ENCODE data around the gene AHCY. TPM values are rescaled to one million over a fixed set of nuclear protein-coding genes. Genes with fewer than 3 reads are reported as not detected.

Gene AHCY
- total and polyA plus RNA-seq, 2 experiments from 2014 or later: 115 to 263 TPM

GRCh38 chr20:34274694-34275093 lies 28.5 kb downstream of the AHCY start:
- no peaks in the 10 kb centered on the region for H3K27me3 ChIP-seq
- no peak overlapping the region for H3K27ac ChIP-seq
- peaks cover 15% of the 10 kb centered on the region for H3K36me3 ChIP-seq
- no peak for DNase-seq (ENCODE audit: low read depth in 1 of 2, low spot score in 1 of 2)
- H3K4me1 ChIP-seq (ENCODE audit: low read depth): no peaks in the 10 kb centered on the region
- no peak for TF ChIP-seq CTCF (IDR thresholded peaks at IDR 0.05; ENCODE audit: low read depth, low read length)
- H3K9me3 ChIP-seq (ENCODE audit: low read depth): no peaks in the 10 kb centered on the region
- H3K4me3 ChIP-seq: no peak overlapping the region

GRCh38 chr20:34271956-34272355 lies 31.2 kb downstream of the AHCY start:
- no peak for TF ChIP-seq CTCF (IDR thresholded peaks at IDR 0.05; ENCODE audit: low read depth, low read length)
- H3K36me3 ChIP-seq: peaks cover 6% of the 10 kb centered on the region
- H3K27me3 ChIP-seq: no peaks in the 10 kb centered on the region
- no peak overlapping the region for H3K4me3 ChIP-seq
- H3K9me3 ChIP-seq (ENCODE audit: low read depth): no peaks in the 10 kb centered on the region
- no peaks in the 10 kb centered on the region for H3K4me1 ChIP-seq (ENCODE audit: low read depth)
- peak in 1 of 2 donors; percentile 88 for DNase-seq (ENCODE audit: low read depth in 1 of 2, low spot score in 1 of 2)
- H3K27ac ChIP-seq: no peak overlapping the region

GRCh38 chr20:34269996-34270627 lies 33.0 kb downstream of the AHCY start:
- no peaks in the 10 kb centered on the region for H3K27me3 ChIP-seq
- peak in 1 of 2 donors; percentile 75 for DNase-seq (ENCODE audit: low read depth in 1 of 2, low spot score in 1 of 2)
- peaks cover 3% of the 10 kb centered on the region for H3K36me3 ChIP-seq
- no peak overlapping the region for H3K4me3 ChIP-seq
- no peak for TF ChIP-seq CTCF (IDR thresholded peaks at IDR 0.05; ENCODE audit: low read depth, low read length)
- H3K9me3 ChIP-seq (ENCODE audit: low read depth): no peaks in the 10 kb centered on the region
- H3K4me1 ChIP-seq (ENCODE audit: low read depth): no peaks in the 10 kb centered on the region
- H3K27ac ChIP-seq: no peak overlapping the region

- no peaks in the 10 kb centered on the region for H3K27me3 ChIP-seq
- peak in 1 of 2 donors; percentile 45 for DNase-seq (ENCODE audit: low read depth in 1 of 2, low spot score in 1 of 2)
- H3K27ac ChIP-seq: no peak overlapping the region
- no peaks in the 10 kb centered on the region for H3K9me3 ChIP-seq (ENCODE audit: low read depth)
- no peak overlapping the region for H3K4me3 ChIP-seq
- H3K4me1 ChIP-seq (ENCODE audit: low read depth): no peaks in the 10 kb centered on the region
- no peaks in the 10 kb centered on the region for H3K36me3 ChIP-seq
- TF ChIP-seq CTCF (IDR thresholded peaks at IDR 0.05; ENCODE audit: low read depth, low read length): peak; percentile 7
These were observed 34.1 kb downstream of the AHCY start for GRCh38 chr20:34268851-34269636.

GRCh38 chr20:34268145-34268544 lies 35.0 kb downstream of the AHCY start:
- no peaks in the 10 kb centered on the region for H3K36me3 ChIP-seq
- H3K9me3 ChIP-seq (ENCODE audit: low read depth): no peaks in the 10 kb centered on the region
- H3K27ac ChIP-seq: no peak overlapping the region
- DNase-seq (ENCODE audit: low read depth in 1 of 2, low spot score in 1 of 2): no peak
- H3K4me1 ChIP-seq (ENCODE audit: low read depth): no peaks in the 10 kb centered on the region
- no peaks in the 10 kb centered on the region for H3K27me3 ChIP-seq
- no peak for TF ChIP-seq CTCF (IDR thresholded peaks at IDR 0.05; ENCODE audit: low read depth, low read length)
- H3K4me3 ChIP-seq: no peak overlapping the region

Measured in cardiac muscle cell (in vitro differentiated cells and primary cell).